EH (cell line): ENCODE measurements around the gene OTUD3.

Experiments used
- DNase-seq: peaks from one replicate; pipeline ENCODE4 v3.0.0-alpha.2; 2015; ENCODE audit warnings: low read depth

The OTUD3 gene

GRCh38 chr1:19955534-19956170 is 73.5 kb downstream of the OTUD3 start:
- DNase-seq = no peak

GRCh38 chr1:19957779-19958178 is 75.6 kb downstream of the OTUD3 start:
- no peak for DNase-seq

- DNase-seq = no peak
Measured at GRCh38 chr1:19960591-19960990, 78.4 kb downstream of the OTUD3 start.
